ENCODE results near the gene PRKRA.

DNA sequence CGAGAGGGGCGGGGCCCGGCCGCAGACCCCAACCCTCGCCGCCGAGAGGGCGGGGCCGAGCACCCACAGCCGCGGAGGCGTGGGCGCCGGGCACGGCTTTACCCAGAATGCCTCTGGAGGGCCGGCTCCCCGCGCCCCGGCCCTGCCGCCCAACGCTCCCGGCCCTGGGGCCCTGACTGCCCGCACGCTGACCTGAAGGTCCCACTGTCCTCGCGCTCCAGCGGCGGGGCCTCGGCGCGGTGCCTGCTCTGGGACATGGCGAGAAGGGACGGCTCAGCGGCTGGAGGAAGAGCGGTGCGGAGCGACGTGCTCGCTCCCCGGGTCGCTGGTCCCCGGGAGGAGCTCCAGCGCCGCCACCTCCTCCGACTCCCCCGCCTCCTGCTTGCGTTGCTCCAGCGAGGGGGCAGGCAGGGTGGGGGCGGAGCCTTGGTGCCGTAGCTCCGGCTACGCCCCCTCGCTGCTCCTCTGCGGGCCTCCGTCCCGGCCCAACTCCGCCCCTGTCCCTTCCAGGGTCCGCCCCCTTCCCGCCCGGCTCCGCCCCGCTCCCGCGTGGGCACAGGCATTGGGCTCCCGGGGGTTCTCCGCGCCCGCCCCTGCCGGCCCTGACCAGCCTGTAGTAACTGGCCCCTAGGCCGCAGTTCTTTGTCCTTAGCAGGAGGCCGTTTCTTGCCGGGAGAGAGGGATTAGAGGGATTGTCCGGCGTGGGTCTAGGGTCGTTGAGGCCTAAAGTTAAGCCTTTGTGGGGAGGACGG lies at the start of gene PRKRA, which contains the start of gene PJVK:
- TF ChIP-seq POLR2AphosphoS5 (IDR thresholded peaks at IDR 0.05; ENCODE audit: insufficient read depth, low read depth, low read length): peak; percentile 98
- TF ChIP-seq, protein P1, sequence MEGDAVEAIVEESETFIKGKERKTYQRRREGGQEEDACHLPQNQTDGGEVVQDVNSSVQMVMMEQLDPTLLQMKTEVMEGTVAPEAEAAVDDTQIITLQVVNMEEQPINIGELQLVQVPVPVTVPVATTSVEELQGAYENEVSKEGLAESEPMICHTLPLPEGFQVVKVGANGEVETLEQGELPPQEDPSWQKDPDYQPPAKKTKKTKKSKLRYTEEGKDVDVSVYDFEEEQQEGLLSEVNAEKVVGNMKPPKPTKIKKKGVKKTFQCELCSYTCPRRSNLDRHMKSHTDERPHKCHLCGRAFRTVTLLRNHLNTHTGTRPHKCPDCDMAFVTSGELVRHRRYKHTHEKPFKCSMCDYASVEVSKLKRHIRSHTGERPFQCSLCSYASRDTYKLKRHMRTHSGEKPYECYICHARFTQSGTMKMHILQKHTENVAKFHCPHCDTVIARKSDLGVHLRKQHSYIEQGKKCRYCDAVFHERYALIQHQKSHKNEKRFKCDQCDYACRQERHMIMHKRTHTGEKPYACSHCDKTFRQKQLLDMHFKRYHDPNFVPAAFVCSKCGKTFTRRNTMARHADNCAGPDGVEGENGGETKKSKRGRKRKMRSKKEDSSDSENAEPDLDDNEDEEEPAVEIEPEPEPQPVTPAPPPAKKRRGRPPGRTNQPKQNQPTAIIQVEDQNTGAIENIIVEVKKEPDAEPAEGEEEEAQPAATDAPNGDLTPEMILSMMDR (IDR thresholded peaks at IDR 0.05; ENCODE audit: extremely low read depth in 1 of 2, insufficient read depth in 1 of 2, low read depth in 1 of 2, low read length in 2 of 2): no peak
- no peak for TF ChIP-seq EZH2 (IDR thresholded peaks at IDR 0.05; ENCODE audit: borderline replicate concordance, low read depth, low read length, severe bottlenecking)
- TF ChIP-seq, protein P2, sequence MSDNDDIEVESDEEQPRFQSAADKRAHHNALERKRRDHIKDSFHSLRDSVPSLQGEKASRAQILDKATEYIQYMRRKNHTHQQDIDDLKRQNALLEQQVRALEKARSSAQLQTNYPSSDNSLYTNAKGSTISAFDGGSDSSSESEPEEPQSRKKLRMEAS (IDR thresholded peaks at IDR 0.05; ENCODE audit: insufficient read depth, insufficient read length): no peak
- TF ChIP-seq JUN (IDR thresholded peaks at IDR 0.05; ENCODE audit: borderline replicate concordance, insufficient read depth, insufficient read length, low read depth): no peak
- TF ChIP-seq POLR2A (IDR thresholded peaks at IDR 0.05; ENCODE audit: low read depth, low read length): peak; percentile 96
- no peak for TF ChIP-seq MYC (IDR thresholded peaks at IDR 0.05; ENCODE audit: low read depth, low read length)

All from endothelial cell of umbilical vein (primary cell).